GM12891 (cell line): ENCODE data around the gene LDAH.

Experiments used
- DNase-seq: peaks from one replicate; pipeline ENCODE4 v3.0.0; 2011; ENCODE audit warnings: low spot score; ENCODE audit not compliant: insufficient read length
- FAIRE-seq: peaks from 2 replicates; lab custom pipeline; 2011; peaks lifted over from hg19 to GRCh38; lab: Jason Lieb, UNC
- PAX5 ChIP-seq: IDR thresholded peaks from 2 replicates; pipeline ENCODE4 v1.6.1; 2011; ENCODE audit warnings: low read length, moderate library complexity, mild to moderate bottlenecking; ENCODE audit not compliant: insufficient read depth, severe bottlenecking
- POLR2A ChIP-seq: IDR thresholded peaks from 2 replicates; pipeline ENCODE4 v1.6.1; 2011; ENCODE audit warnings: low read depth, low read length, control low read depth
- POLR2AphosphoS5 ChIP-seq: IDR thresholded peaks from 2 replicates; pipeline ENCODE4 v1.6.1; 2011; ENCODE audit warnings: low read depth, low read length, control low read depth
- POU2F2 ChIP-seq: IDR thresholded peaks from 2 replicates; pipeline ENCODE4 v1.6.1; 2011; ENCODE audit warnings: low read depth, mild to moderate bottlenecking, control low read depth, low read length, moderate library complexity
- SPI1 ChIP-seq: IDR thresholded peaks from 2 replicates; pipeline ENCODE4 v1.6.1; 2011; ENCODE audit warnings: low read depth, low read length, control low read depth
- TAF1 ChIP-seq: IDR thresholded peaks from 2 replicates; pipeline ENCODE4 v1.6.1; 2011; ENCODE audit warnings: low read depth, low read length, control low read depth

Gene LDAH

GRCh38 chr2:20645761-20646160, 177.1 kb downstream of the LDAH start:
- FAIRE-seq (no peak), DNase-seq (no peak)
- TF ChIP-seq POLR2AphosphoS5 (no peak), PAX5 (no peak), POLR2A (no peak)

- FAIRE-seq = no peak
- TF ChIP-seq POU2F2 (no peak), TAF1 (no peak), PAX5 (no peak), POLR2A (no peak), SPI1 (no peak), POLR2AphosphoS5 (no peak)
- DNase-seq = no peak
Observed at GRCh38 chr2:20645301-20645701, 177.6 kb downstream of the LDAH start.

GRCh38 chr2:20643826-20644225, 179.1 kb downstream of the LDAH start:
- FAIRE-seq (no peak), DNase-seq (no peak)
- TF ChIP-seq POU2F2 (no peak), PAX5 (no peak), TAF1 (no peak), POLR2AphosphoS5 (no peak), SPI1 (no peak), POLR2A (no peak)

- no peak for FAIRE-seq
- TF ChIP-seq SPI1 = no peak
- TF ChIP-seq POLR2A = no peak
- TF ChIP-seq PAX5 = no peak
- TF ChIP-seq TAF1 = no peak
- TF ChIP-seq POLR2AphosphoS5 = no peak
- TF ChIP-seq POU2F2 = no peak
- no peak for DNase-seq
Observed at GRCh38 chr2:20643060-20643459, 179.8 kb downstream of the LDAH start.

- FAIRE-seq = peak; percentile 89
- peak; percentile 96 for DNase-seq
- TF ChIP-seq POU2F2 (peak; percentile 21; the same call in 1 of the 2 replicates), POLR2AphosphoS5 (no peak), TAF1 (no peak), POLR2A (no peak)
Observed at GRCh38 chr2:20642055-20642971, 180.6 kb downstream of the LDAH start.

- DNase-seq (no peak), FAIRE-seq (no peak)
- TF ChIP-seq POU2F2 (no peak), POLR2AphosphoS5 (no peak), PAX5 (no peak), SPI1 (no peak), TAF1 (no peak), POLR2A (no peak)
Observed at GRCh38 chr2:20641123-20641985, 181.5 kb downstream of the LDAH start.

- TF ChIP-seq POU2F2 (no peak), POLR2AphosphoS5 (no peak), SPI1 (no peak), POLR2A (no peak), TAF1 (no peak), PAX5 (no peak)
- no peak for DNase-seq
- no peak for FAIRE-seq
Observed at GRCh38 chr2:20640411-20641122, 182.3 kb downstream of the LDAH start.

- no peak for TF ChIP-seq TAF1
- no peak for TF ChIP-seq POLR2AphosphoS5
- no peak for TF ChIP-seq PAX5
- TF ChIP-seq POU2F2 = no peak
- no peak for TF ChIP-seq SPI1
- no peak for TF ChIP-seq POLR2A
- DNase-seq (no peak), FAIRE-seq (no peak)
Observed at GRCh38 chr2:20638646-20639430, 184.1 kb downstream of the LDAH start.

- TF ChIP-seq POLR2A = no peak
- TF ChIP-seq TAF1 = no peak
- TF ChIP-seq SPI1 = no peak
- no peak for TF ChIP-seq PAX5
- TF ChIP-seq POU2F2 = no peak
- no peak for TF ChIP-seq POLR2AphosphoS5
- no peak for FAIRE-seq
- no peak for DNase-seq
Observed at GRCh38 chr2:20638014-20638413, 184.9 kb downstream of the LDAH start.
